ENCODE measurements around the gene PSMD6.

Gene PSMD6

DNA sequence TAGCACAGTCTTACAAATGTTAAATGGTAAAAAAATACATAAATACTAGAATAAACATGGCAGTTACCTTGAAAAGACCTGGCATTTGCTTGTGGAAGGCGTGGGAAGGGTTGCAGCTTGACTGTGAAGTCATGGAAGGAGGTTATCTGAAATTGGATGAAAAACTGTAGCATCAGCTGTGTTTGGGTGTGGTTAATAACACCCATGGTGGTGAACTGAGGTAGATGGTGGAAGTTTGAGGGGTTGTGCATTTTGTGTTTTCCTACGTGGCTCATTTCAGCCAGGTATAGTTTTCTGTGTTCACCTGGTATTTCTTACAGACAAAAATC, 46.5 kb downstream of the PSMD6 start:
- Histone ChIP-seq H3K9ac (ENCODE audit: insufficient read length) (no peak overlapping the region), H3K27ac (no peak overlapping the region), H3K9me3 (ENCODE audit: low read depth, low read length) (no peaks in the 10 kb centered on the region), H3K36me3 (ENCODE audit: insufficient read depth, low read length) (peaks cover 7% of the 10 kb centered on the region; the same call in 1 of the 2 replicates), H3K4me3 (no peak overlapping the region)
- TF ChIP-seq POLR2AphosphoS5 (IDR thresholded peaks at IDR 0.05; ENCODE audit: borderline replicate concordance, low read depth, low read length) (no peak), FOXP2 (optimal IDR thresholded peaks at IDR 0.05; ENCODE audit: control extremely low read depth, extremely low read length, insufficient read depth) (no peak), EZH2 (IDR thresholded peaks at IDR 0.05) (no peak)
- DNase-seq (ENCODE audit: low read depth, low spot score) = no peak

DNA sequence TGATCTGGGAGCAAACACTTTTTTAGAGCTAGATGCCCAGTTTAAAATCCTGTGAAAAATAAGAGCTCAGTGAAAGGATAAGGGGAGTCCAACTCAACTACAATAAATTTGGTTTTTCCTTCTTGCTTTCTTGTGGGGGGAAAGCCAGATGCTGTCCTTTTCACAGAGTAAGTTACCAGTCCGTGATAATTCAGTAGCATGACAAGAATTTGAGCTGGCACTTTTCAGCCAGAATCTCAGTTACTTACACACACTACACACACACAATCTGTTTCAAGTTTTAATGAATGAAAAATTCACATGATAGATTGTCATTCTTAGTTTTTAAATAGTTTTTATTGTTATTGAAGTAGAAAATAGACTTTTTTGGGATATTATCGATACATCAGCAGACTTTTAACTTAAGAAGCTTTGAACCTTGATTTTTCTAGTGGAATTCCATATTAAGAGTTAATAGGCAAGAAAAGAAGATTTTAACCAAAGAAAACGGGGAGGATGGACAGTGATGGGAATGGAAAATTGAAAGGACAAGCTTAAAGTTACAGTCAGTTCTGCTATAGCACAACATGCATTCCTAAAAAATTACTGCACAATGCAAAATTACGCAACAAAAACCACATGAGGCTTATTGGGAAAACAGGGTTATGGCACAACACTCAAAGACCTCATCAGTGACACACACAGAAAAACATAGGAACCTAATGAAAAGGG, 47.0 kb downstream of the PSMD6 start:
- no peak overlapping the region for H3K9ac ChIP-seq (ENCODE audit: insufficient read length)
- no peak for DNase-seq (ENCODE audit: low read depth, low spot score)
- TF ChIP-seq FOXP2 (optimal IDR thresholded peaks at IDR 0.05; ENCODE audit: control extremely low read depth, extremely low read length, insufficient read depth) (no peak), EZH2 (IDR thresholded peaks at IDR 0.05) (no peak), POLR2AphosphoS5 (IDR thresholded peaks at IDR 0.05; ENCODE audit: borderline replicate concordance, low read depth, low read length) (no peak)
- peaks cover 5% of the 10 kb centered on the region; the same call in 1 of the 2 replicates for H3K36me3 ChIP-seq (ENCODE audit: insufficient read depth, low read length)
- H3K4me3 ChIP-seq = no peak overlapping the region
- no peaks in the 10 kb centered on the region for H3K9me3 ChIP-seq (ENCODE audit: low read depth, low read length)
- no peak overlapping the region for H3K27ac ChIP-seq

DNA sequence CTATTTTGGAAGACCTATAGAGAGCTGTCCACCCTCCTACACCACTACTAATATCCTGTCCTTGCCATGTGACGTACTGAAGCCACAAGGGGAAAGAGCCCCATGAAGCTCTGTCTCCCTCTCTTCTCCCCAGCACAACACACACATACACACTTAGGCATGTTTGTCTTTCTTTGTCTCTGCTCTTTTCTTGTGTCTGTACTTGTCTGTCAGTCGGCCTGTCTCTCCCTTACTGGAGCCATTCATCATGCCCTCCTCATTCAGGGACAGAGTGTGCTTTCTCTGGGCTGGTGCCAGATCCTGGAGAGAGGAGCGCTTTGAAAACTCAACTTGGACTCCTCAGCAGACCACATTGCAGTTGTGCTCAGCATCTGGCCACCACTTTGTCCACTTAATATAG, 47.6 kb downstream of the PSMD6 start:
- Histone ChIP-seq H3K9me3 (ENCODE audit: low read depth, low read length) (no peaks in the 10 kb centered on the region), H3K27ac (no peak overlapping the region), H3K36me3 (ENCODE audit: insufficient read depth, low read length) (peaks cover 2% of the 10 kb centered on the region; the same call in 1 of the 2 replicates), H3K9ac (ENCODE audit: insufficient read length) (no peak overlapping the region), H3K4me3 (no peak overlapping the region)
- TF ChIP-seq FOXP2 (optimal IDR thresholded peaks at IDR 0.05; ENCODE audit: control extremely low read depth, extremely low read length, insufficient read depth) (no peak), POLR2AphosphoS5 (IDR thresholded peaks at IDR 0.05; ENCODE audit: borderline replicate concordance, low read depth, low read length) (no peak), EZH2 (IDR thresholded peaks at IDR 0.05) (no peak)
- DNase-seq (ENCODE audit: low read depth, low spot score) = no peak

DNA sequence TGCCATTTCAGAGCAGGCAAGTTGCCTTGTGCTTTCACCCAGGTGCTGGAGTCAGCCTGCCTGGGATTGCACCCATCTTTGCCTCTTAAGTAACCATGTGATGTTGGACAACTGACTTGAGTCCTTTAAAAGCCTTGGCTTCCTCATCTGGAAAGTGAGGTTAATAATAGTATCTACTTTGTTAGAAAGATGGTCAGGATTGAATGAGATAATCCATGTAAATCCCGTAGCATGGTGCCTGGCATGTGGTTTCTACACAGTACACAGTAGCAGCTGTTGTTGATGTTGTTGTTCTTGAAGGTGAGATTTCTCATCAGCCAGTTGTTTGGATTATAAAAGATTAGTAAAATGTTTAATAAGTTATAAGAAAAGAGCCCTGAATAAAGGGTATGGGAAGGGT, 48.8 kb downstream of the PSMD6 start:
- Histone ChIP-seq H3K9ac (ENCODE audit: insufficient read length) (no peak overlapping the region), H3K9me3 (ENCODE audit: low read depth, low read length) (no peaks in the 10 kb centered on the region), H3K27ac (no peak overlapping the region), H3K4me3 (no peak overlapping the region), H3K36me3 (ENCODE audit: insufficient read depth, low read length) (no peaks in the 10 kb centered on the region; the same call in 1 of the 2 replicates)
- TF ChIP-seq FOXP2 (optimal IDR thresholded peaks at IDR 0.05; ENCODE audit: control extremely low read depth, extremely low read length, insufficient read depth) = no peak
- no peak for TF ChIP-seq POLR2AphosphoS5 (IDR thresholded peaks at IDR 0.05; ENCODE audit: borderline replicate concordance, low read depth, low read length)
- TF ChIP-seq EZH2 (IDR thresholded peaks at IDR 0.05) = no peak
- no peak for DNase-seq (ENCODE audit: low read depth, low spot score)

DNA sequence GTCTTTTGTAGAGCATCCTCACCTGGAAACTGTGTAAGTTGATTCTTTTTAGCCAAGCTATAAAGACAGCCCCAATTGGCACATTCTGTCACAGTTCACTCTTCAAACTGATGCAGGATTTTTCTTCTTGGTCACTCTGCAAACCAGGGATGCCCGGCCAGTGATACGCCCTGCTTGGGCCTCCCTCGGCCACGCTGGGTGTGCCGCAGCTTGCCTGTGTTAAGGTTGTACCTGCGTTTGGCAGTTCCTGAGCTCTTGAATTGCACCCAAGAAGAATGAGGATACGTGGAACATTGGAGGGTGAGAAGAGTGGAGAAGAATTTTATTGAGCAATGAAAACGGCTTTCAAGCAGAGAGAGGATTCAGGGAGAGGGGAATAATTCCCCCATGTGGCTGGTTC, 49.9 kb downstream of the PSMD6 start:
- Histone ChIP-seq H3K9ac (ENCODE audit: insufficient read length) (no peak overlapping the region), H3K4me3 (no peak overlapping the region), H3K36me3 (ENCODE audit: insufficient read depth, low read length) (no peaks in the 10 kb centered on the region; the same call in 1 of the 2 replicates), H3K27ac (no peak overlapping the region), H3K9me3 (ENCODE audit: low read depth, low read length) (no peaks in the 10 kb centered on the region)
- no peak for TF ChIP-seq FOXP2 (optimal IDR thresholded peaks at IDR 0.05; ENCODE audit: control extremely low read depth, extremely low read length, insufficient read depth)
- no peak for TF ChIP-seq POLR2AphosphoS5 (IDR thresholded peaks at IDR 0.05; ENCODE audit: borderline replicate concordance, low read depth, low read length)
- no peak for TF ChIP-seq EZH2 (IDR thresholded peaks at IDR 0.05)
- DNase-seq (ENCODE audit: low read depth, low spot score) = no peak

DNA sequence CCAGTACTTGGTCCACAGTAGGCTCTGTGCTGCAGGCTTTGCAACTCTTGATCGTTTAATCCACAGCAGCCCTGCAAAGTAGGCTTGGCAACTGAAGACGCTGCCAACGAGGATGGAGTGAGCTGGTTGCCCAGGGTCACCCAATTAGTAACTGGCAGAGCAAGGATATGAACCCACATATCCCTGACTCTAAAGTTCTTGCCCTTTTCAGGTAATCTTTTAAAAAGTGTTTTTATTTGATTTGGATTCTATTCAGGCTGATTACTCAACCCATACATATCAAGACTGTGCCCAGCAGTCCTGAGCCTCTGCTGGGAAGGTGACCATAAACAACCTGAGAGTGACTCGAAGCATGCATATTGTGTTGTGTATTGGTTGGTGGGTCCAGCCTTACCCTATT, 50.3 kb downstream of the PSMD6 start:
- TF ChIP-seq POLR2AphosphoS5 (IDR thresholded peaks at IDR 0.05; ENCODE audit: borderline replicate concordance, low read depth, low read length) (no peak), EZH2 (IDR thresholded peaks at IDR 0.05) (no peak), FOXP2 (optimal IDR thresholded peaks at IDR 0.05; ENCODE audit: control extremely low read depth, extremely low read length, insufficient read depth) (no peak)
- Histone ChIP-seq H3K9me3 (ENCODE audit: low read depth, low read length) (no peaks in the 10 kb centered on the region), H3K4me3 (no peak overlapping the region), H3K9ac (ENCODE audit: insufficient read length) (no peak overlapping the region), H3K27ac (no peak overlapping the region), H3K36me3 (ENCODE audit: insufficient read depth, low read length) (no peaks in the 10 kb centered on the region; the same call in 1 of the 2 replicates)
- DNase-seq (ENCODE audit: low read depth, low spot score) = no peak

DNA sequence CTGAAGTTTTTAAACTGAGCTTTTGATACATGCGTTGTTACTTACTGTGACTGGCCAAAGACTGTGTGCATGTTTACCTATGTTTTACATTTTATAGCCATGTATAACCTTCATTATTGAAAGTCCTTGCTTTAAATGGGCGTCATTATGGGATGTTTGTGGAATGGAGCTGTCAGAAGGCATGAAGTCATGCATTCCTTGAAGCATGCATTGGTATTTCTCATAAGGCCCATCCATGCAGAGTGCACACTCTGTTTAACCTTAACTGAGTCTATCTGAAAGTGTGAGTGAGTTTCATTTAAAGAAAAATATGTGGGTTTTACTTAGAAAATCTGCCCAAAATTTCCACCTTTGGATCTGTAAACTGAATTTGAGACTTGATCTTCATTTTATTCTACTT, 51.1 kb downstream of the PSMD6 start:
- Histone ChIP-seq H3K27ac (no peak overlapping the region), H3K36me3 (ENCODE audit: insufficient read depth, low read length) (no peaks in the 10 kb centered on the region; the same call in 1 of the 2 replicates), H3K4me3 (no peak overlapping the region), H3K9ac (ENCODE audit: insufficient read length) (no peak overlapping the region), H3K9me3 (ENCODE audit: low read depth, low read length) (no peaks in the 10 kb centered on the region)
- no peak for DNase-seq (ENCODE audit: low read depth, low spot score)
- no peak for TF ChIP-seq POLR2AphosphoS5 (IDR thresholded peaks at IDR 0.05; ENCODE audit: borderline replicate concordance, low read depth, low read length)
- no peak for TF ChIP-seq EZH2 (IDR thresholded peaks at IDR 0.05)
- no peak for TF ChIP-seq FOXP2 (optimal IDR thresholded peaks at IDR 0.05; ENCODE audit: control extremely low read depth, extremely low read length, insufficient read depth)

DNA sequence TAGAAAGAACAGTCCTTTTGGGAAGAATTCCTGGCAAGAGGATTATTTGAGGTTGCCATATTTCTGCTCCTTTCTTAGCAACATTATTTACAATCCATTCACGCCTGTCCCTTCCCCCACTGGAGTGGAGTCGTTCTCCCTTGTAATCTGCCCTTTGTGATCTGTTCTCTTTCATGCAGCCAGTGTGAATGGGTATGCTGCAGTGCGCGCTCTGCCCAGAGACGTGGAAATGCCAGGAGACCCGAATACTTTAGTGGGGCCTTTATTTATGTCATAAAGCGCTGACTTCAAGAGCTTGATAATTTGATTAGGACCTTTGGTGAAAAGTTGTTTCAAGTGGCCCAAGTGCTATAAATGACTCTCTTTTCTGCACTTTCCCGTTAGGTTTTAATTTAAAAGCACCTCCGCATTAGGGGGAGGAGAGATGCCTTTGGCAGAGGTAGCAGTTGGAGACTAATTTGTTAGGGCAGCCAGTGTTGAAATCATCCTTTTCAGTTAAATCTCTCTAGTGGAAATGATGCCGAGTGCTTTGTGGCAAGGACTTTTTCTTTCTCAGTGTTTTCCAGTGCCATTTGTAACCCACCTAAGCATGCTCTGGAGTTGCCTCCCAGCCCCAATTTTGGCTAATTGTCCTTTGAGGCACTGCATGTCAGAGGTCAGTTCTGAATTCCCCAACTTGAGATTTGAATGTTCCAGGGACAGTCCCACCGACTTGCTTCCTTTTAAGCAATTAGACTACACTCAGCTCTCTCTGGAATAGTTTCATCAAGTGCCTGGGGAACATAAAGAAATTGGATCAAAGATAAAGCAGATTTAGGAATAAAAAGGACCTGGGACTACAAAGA, 52.4 kb downstream of the PSMD6 start:
- Histone ChIP-seq H3K9me3 (ENCODE audit: low read depth, low read length) (no peaks in the 10 kb centered on the region), H3K4me3 (no peak overlapping the region), H3K9ac (ENCODE audit: insufficient read length) (no peak overlapping the region), H3K27ac (no peak overlapping the region), H3K36me3 (ENCODE audit: insufficient read depth, low read length) (no peaks in the 10 kb centered on the region; the same call in 1 of the 2 replicates)
- TF ChIP-seq EZH2 (IDR thresholded peaks at IDR 0.05) (no peak), FOXP2 (optimal IDR thresholded peaks at IDR 0.05; ENCODE audit: control extremely low read depth, extremely low read length, insufficient read depth) (no peak), POLR2AphosphoS5 (IDR thresholded peaks at IDR 0.05; ENCODE audit: borderline replicate concordance, low read depth, low read length) (no peak)
- DNase-seq (ENCODE audit: low read depth, low spot score) = no peak
